ENCODE data around the gene SERPINA4. TPM values are rescaled to one million over a fixed set of nuclear protein-coding genes. Genes with fewer than 3 reads are reported as not detected.

The SERPINA4 gene
- total RNA-seq, 1 experiment from 2014 or later = 0.17 TPM

DNA sequence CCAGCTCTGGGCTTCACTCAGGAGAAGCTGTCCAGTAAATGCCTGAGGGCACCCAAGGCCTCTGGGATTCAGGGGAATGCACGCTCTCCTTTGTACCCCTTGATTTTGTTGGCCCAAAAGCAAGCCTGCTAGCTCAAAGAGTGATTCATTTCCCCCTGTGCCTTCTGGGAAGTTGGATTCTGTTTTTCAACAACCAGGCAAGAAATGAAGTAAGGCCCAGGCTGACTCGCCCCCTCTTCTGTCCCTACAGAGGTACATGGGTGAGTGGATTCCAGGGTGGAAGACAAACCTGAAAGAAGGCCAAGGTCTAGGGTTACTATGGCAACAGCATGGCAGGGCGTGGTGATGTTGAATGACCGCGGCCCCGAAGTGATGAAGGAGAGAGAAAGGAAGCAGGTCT, 10.7 kb downstream of the SERPINA4 start:
- DNase-seq (ENCODE audit: low read depth, low spot score) (no peak), ATAC-seq (no peak)
- ChIA-PET POLR2A (no interaction called here), CTCF (no interaction called here), RAD21 (ENCODE audit: low non-redundant PET in 1 of 2, low total read pairs in 2 of 2, uncharacterized antibody in 2 of 2, unreplicated experiment in 2 of 2) (no interaction called here)
- H3K36me3 ChIP-seq (ENCODE audit: control insufficient read depth in 1 of 2, insufficient read depth in 2 of 2, low read length in 2 of 2) = no peaks in the 10 kb centered on the region
- BruUV-seq (replicated peaks) = no TSS peak
- no peaks in the 10 kb centered on the region for H3K79me2 ChIP-seq (ENCODE audit: insufficient read depth, low read length)
- TF ChIP-seq, protein P1, sequence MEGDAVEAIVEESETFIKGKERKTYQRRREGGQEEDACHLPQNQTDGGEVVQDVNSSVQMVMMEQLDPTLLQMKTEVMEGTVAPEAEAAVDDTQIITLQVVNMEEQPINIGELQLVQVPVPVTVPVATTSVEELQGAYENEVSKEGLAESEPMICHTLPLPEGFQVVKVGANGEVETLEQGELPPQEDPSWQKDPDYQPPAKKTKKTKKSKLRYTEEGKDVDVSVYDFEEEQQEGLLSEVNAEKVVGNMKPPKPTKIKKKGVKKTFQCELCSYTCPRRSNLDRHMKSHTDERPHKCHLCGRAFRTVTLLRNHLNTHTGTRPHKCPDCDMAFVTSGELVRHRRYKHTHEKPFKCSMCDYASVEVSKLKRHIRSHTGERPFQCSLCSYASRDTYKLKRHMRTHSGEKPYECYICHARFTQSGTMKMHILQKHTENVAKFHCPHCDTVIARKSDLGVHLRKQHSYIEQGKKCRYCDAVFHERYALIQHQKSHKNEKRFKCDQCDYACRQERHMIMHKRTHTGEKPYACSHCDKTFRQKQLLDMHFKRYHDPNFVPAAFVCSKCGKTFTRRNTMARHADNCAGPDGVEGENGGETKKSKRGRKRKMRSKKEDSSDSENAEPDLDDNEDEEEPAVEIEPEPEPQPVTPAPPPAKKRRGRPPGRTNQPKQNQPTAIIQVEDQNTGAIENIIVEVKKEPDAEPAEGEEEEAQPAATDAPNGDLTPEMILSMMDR (IDR thresholded peaks at IDR 0.05 in 2 of 3, conservative IDR thresholded peaks at IDR 0.05 in 1 of 3; ENCODE audit: borderline replicate concordance in 1 of 3, insufficient read depth in 1 of 3, low read depth in 2 of 3, low read length in 2 of 3) = no peak
- TF ChIP-seq, protein P2, sequence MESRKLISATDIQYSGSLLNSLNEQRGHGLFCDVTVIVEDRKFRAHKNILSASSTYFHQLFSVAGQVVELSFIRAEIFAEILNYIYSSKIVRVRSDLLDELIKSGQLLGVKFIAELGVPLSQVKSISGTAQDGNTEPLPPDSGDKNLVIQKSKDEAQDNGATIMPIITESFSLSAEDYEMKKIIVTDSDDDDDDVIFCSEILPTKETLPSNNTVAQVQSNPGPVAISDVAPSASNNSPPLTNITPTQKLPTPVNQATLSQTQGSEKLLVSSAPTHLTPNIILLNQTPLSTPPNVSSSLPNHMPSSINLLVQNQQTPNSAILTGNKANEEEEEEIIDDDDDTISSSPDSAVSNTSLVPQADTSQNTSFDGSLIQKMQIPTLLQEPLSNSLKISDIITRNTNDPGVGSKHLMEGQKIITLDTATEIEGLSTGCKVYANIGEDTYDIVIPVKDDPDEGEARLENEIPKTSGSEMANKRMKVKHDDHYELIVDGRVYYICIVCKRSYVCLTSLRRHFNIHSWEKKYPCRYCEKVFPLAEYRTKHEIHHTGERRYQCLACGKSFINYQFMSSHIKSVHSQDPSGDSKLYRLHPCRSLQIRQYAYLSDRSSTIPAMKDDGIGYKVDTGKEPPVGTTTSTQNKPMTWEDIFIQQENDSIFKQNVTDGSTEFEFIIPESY (IDR thresholded peaks at IDR 0.05; ENCODE audit: extremely low read depth, insufficient replicate concordance, low read length) = no peak
- TF ChIP-seq SIN3A (IDR thresholded peaks at IDR 0.05; ENCODE audit: low read depth) = no peak
- no peak for TF ChIP-seq EZH2 (IDR thresholded peaks at IDR 0.05)
- no peak for TF ChIP-seq EZH2phosphoT487 (IDR thresholded peaks at IDR 0.05; ENCODE audit: borderline replicate concordance)
- no peak for TF ChIP-seq EGR1 (IDR thresholded peaks at IDR 0.05; ENCODE audit: low read depth)
- TF ChIP-seq SRF (IDR thresholded peaks at IDR 0.05; ENCODE audit: low read depth) = no peak
- TF ChIP-seq FOSL1 (IDR thresholded peaks at IDR 0.05; ENCODE audit: low read depth) = no peak
- TF ChIP-seq POLR2AphosphoS5 (IDR thresholded peaks at IDR 0.05; ENCODE audit: low read depth, low read length) = no peak
- TF ChIP-seq ELF1 (IDR thresholded peaks at IDR 0.05; ENCODE audit: borderline replicate concordance, low read depth) = no peak
- TF ChIP-seq, protein P3, sequence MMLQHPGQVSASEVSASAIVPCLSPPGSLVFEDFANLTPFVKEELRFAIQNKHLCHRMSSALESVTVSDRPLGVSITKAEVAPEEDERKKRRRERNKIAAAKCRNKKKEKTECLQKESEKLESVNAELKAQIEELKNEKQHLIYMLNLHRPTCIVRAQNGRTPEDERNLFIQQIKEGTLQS (IDR thresholded peaks at IDR 0.05) = no peak
- TF ChIP-seq CBX3 (IDR thresholded peaks at IDR 0.05; ENCODE audit: low read depth) = no peak
- TF ChIP-seq, protein P4, sequence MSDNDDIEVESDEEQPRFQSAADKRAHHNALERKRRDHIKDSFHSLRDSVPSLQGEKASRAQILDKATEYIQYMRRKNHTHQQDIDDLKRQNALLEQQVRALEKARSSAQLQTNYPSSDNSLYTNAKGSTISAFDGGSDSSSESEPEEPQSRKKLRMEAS (IDR thresholded peaks at IDR 0.05) = no peak
- no peak for TF ChIP-seq RAD21 (IDR thresholded peaks at IDR 0.05; ENCODE audit: low read depth)
- TF ChIP-seq YY1 (IDR thresholded peaks at IDR 0.05; ENCODE audit: extremely low read depth, insufficient replicate concordance, low read depth, low read length) = no peak
- no peak for TF ChIP-seq ZNF274 (IDR thresholded peaks at IDR 0.05; ENCODE audit: low read depth, low read length)
- TF ChIP-seq ZFX (IDR thresholded peaks at IDR 0.05) = no peak
- TF ChIP-seq SP1 (IDR thresholded peaks at IDR 0.05; ENCODE audit: low read depth) = no peak
- H3K9ac ChIP-seq (ENCODE audit: low read length) = no peak overlapping the region
- no peaks in the 10 kb centered on the region for H3K27me3 ChIP-seq (ENCODE audit: insufficient read depth, low read length)
- H3K4me3 ChIP-seq (replicated peaks in 1 of 2; ENCODE audit: low read depth in 1 of 2, low read length in 2 of 2) = no peak overlapping the region
- H3K4me2 ChIP-seq (ENCODE audit: low read length) = no peak overlapping the region
- intact Hi-C loops (cut with micrococcal nuclease) = no loop called here
- no peaks in the 10 kb centered on the region for H3K4me1 ChIP-seq (ENCODE audit: control insufficient read depth in 1 of 2, insufficient read depth in 2 of 2, low read length in 2 of 2)
- H3K9me2 ChIP-seq (ENCODE audit: insufficient read depth) = no peaks in the 10 kb centered on the region
- H3K27ac ChIP-seq (ENCODE audit: low read depth, low read length) = no peak overlapping the region
- no peaks in the 10 kb centered on the region for H3K9me3 ChIP-seq (ENCODE audit: control insufficient read depth in 1 of 2, insufficient read depth in 1 of 2, low read depth in 1 of 2, low read length in 2 of 2)
- no peaks in the 10 kb centered on the region for H4K20me1 ChIP-seq (ENCODE audit: insufficient read depth)
- H2AFZ ChIP-seq (ENCODE audit: low read depth, low read length, poor library complexity, severe bottlenecking) = no peak overlapping the region

Measured in HCT116 (cell line).